Transverse colon (tissue), 3 donors: ENCODE measurements around the gene SH2B2.

Experiments used
- POLR2A ChIP-seq: fragments of 450-650 bp; IDR thresholded peaks from one replicate; pipeline ENCODE4 v1.6.1; 2016; ENCODE audit warnings: antibody characterized with exemption, mild to moderate bottlenecking, moderate library complexity
- POLR2AphosphoS5 ChIP-seq, 3 donors: sonication (generic); formaldehyde crosslinking; IDR thresholded peaks; one replicate each; pipeline ENCODE4 v1.6.1; 2016; ENCODE audit warnings: antibody characterized with exemption in 3 of 3

GRCh38 chr7:102296179-102296438 lies 9.4 kb downstream of the SH2B2 start:
- TF ChIP-seq POLR2A (no peak), POLR2AphosphoS5 (IDR thresholded peaks at IDR 0.05) (no peak)
